Stomach (tissue), 4 donors: ENCODE data around the gene TDRKH.

Experiments used
- POLR2A ChIP-seq, 4 donors: fragments of 450-650 bp; IDR thresholded peaks; one replicate each; pipeline ENCODE4 v1.6.1; 2016; ENCODE audit warnings: antibody characterized with exemption in 4 of 4, control low read depth in 2 of 4, mild to moderate bottlenecking in 1 of 4, moderate library complexity in 1 of 4
- TF ChIP-seq, protein P1 (sequence below), 7 experiments: fragments of 450-650 bp in 4 of 7; fragments of 200-600 bp in 3 of 7; sonication (generic) in 3 of 7; IDR thresholded peaks; one replicate each; pipeline ENCODE4 v1.5.1; 2016 to 2019; ENCODE audit warnings: antibody characterized with exemption in 7 of 7, control low read depth in 2 of 7, mild to moderate bottlenecking in 1 of 7

DNA sequence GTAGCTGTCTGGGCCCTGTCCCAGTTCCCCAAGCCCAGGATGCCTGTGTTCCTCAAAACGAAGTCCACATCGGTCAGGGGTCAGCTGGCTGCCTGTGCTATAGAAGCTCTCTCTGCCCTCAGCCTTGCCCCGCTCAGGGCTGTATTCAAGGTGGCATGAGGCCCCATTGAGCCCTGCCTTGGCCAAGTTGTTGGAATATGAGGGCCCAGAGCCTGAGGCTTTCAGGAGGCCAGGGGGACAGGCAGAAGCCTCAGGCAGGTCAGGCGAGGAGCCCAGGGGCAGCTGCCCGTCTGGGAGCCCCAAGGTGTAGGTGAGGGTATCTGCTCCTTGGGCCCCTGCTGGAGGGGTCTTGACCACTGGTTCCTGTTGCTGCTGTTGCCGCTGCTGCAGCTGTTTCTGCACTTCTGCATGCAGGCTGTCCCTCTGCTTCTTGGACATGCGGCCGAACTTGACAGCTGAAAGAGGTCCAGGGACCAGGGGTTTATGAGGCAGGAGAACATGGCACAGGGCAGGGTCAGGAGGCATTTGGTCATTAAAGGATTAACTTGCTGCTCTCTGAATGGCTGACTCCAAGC, 24.8 kb upstream of the TDRKH start:
- no peak for TF ChIP-seq POLR2A (IDR thresholded peaks at IDR 0.05)
- TF ChIP-seq, protein P1, sequence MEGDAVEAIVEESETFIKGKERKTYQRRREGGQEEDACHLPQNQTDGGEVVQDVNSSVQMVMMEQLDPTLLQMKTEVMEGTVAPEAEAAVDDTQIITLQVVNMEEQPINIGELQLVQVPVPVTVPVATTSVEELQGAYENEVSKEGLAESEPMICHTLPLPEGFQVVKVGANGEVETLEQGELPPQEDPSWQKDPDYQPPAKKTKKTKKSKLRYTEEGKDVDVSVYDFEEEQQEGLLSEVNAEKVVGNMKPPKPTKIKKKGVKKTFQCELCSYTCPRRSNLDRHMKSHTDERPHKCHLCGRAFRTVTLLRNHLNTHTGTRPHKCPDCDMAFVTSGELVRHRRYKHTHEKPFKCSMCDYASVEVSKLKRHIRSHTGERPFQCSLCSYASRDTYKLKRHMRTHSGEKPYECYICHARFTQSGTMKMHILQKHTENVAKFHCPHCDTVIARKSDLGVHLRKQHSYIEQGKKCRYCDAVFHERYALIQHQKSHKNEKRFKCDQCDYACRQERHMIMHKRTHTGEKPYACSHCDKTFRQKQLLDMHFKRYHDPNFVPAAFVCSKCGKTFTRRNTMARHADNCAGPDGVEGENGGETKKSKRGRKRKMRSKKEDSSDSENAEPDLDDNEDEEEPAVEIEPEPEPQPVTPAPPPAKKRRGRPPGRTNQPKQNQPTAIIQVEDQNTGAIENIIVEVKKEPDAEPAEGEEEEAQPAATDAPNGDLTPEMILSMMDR (IDR thresholded peaks at IDR 0.05) = no peak
